Measurements from ENCODE around the gene RPS26.

RPS26 gene

GRCh38 chr12:56010111-56010570 is 31.6 kb upstream of the RPS26 start:
- no peak for DNase-seq (ENCODE audit: low spot score)
- ChIA-PET POLR2A (ENCODE audit: low non-redundant PET) (no interaction called here), CTCF (interaction anchor here (2.0 kb wide), 1 partner anchor 14 kb away, joined by 5 read pairs; no protein-coding TSS in a partner anchor)

GRCh38 chr12:56011509-56012090 is 30.1 kb upstream of the RPS26 start:
- no peak overlapping the region for H3K27ac ChIP-seq
- DNase-seq (ENCODE audit: low spot score), result no peak
- ChIA-PET POLR2A (ENCODE audit: low non-redundant PET) (no interaction called here), CTCF (interaction anchor here (0.6 kb wide), 1 partner anchor 319 kb away, joined by 3 read pairs; no protein-coding TSS in a partner anchor)
- TF ChIP-seq CTCF (conservative IDR thresholded peaks at IDR 0.05; ENCODE audit: low read depth), result no peak

More at GRCh38 chr12:56010111-56010570, 31.6 kb upstream of the RPS26 start:
- no peak overlapping the region for H3K27ac ChIP-seq
- no peak for TF ChIP-seq CTCF (conservative IDR thresholded peaks at IDR 0.05; ENCODE audit: low read depth)

GRCh38 chr12:56013482-56013881 is 28.2 kb upstream of the RPS26 start:
- TF ChIP-seq CTCF (conservative IDR thresholded peaks at IDR 0.05; ENCODE audit: low read depth), result no peak
- no peak for DNase-seq (ENCODE audit: low spot score)
- no peak overlapping the region for H3K27ac ChIP-seq
- POLR2A ChIA-PET (ENCODE audit: low non-redundant PET), result interaction anchor here (0.6 kb wide), 1 partner anchor 25 kb away, joined by 5 read pairs; no protein-coding TSS in a partner anchor
- CTCF ChIA-PET, result no interaction called here

GRCh38 chr12:56014205-56014604 is 27.5 kb upstream of the RPS26 start:
- ChIA-PET CTCF (interaction anchor here (0.6 to 0.7 kb wide), 2 partner anchors 24 to 28 kb away, joined by 3 read pairs; no protein-coding TSS in a partner anchor), POLR2A (ENCODE audit: low non-redundant PET) (interaction anchor here (0.6 kb wide), 1 partner anchor 26 kb away, joined by 5 read pairs; no protein-coding TSS in a partner anchor)
- TF ChIP-seq CTCF (conservative IDR thresholded peaks at IDR 0.05; ENCODE audit: low read depth), result no peak
- no peak overlapping the region for H3K27ac ChIP-seq
- DNase-seq (ENCODE audit: low spot score), result no peak

GRCh38 chr12:56017181-56017580 is 24.5 kb upstream of the RPS26 start:
- no peak for TF ChIP-seq CTCF (conservative IDR thresholded peaks at IDR 0.05; ENCODE audit: low read depth)
- CTCF ChIA-PET, result no interaction called here
- H3K27ac ChIP-seq, result no peak overlapping the region
- POLR2A ChIA-PET (ENCODE audit: low non-redundant PET), result interaction anchor here (0.5 kb wide), 1 partner anchor 82 kb away, joined by 3 read pairs; no protein-coding TSS in a partner anchor
- DNase-seq (ENCODE audit: low spot score), result no peak

- POLR2A ChIA-PET (ENCODE audit: low non-redundant PET), result no interaction called here
- no peak overlapping the region for H3K27ac ChIP-seq
- no peak for DNase-seq (ENCODE audit: low spot score)
- CTCF ChIA-PET, result no interaction called here
- TF ChIP-seq CTCF (conservative IDR thresholded peaks at IDR 0.05; ENCODE audit: low read depth), result no peak
Measured at GRCh38 chr12:56018356-56018755, 23.4 kb upstream of the RPS26 start.

Data from RWPE1 (cell line).